HepG2 (cell line): ENCODE results near the gene ABCG8. TPM values are rescaled to one million over a fixed set of nuclear protein-coding genes. Genes with fewer than 3 reads are reported as not detected.

ENCODE experiments used
- BRD4 ChIP-seq: sonication (generic); formaldehyde crosslinking; IDR thresholded peaks from 2 replicates; pipeline ENCODE4 v1.4.0; 2020; ENCODE audit warnings: missing genetic modification reagents
- CBFB ChIP-seq: sonication (generic); formaldehyde crosslinking; IDR thresholded peaks from 2 replicates; pipeline ENCODE4 v1.4.0; 2020; ENCODE audit warnings: missing genetic modification reagents
- MTA1 ChIP-seq: sonication (generic); formaldehyde crosslinking; IDR thresholded peaks from 2 replicates; pipeline ENCODE4 v1.4.0; 2020; ENCODE audit warnings: missing genetic modification reagents, mild to moderate bottlenecking, borderline replicate concordance
- PATZ1 ChIP-seq: sonication (generic); formaldehyde crosslinking; IDR thresholded peaks from 2 replicates; pipeline ENCODE4 v1.4.0; 2020; ENCODE audit warnings: missing genetic modification reagents
- PAXIP1 ChIP-seq: sonication (generic); formaldehyde crosslinking; conservative IDR thresholded peaks from 2 replicates; pipeline ENCODE4 v1.4.0; 2020; ENCODE audit warnings: mild to moderate bottlenecking, missing genetic modification reagents, moderate library complexity
- PRDM15 ChIP-seq: sonication (generic); formaldehyde crosslinking; IDR thresholded peaks from 2 replicates; pipeline ENCODE4 v1.4.0; 2020; ENCODE audit warnings: missing genetic modification reagents
- REXO4 ChIP-seq: sonication (generic); formaldehyde crosslinking; IDR thresholded peaks from 2 replicates; pipeline ENCODE4 v1.8.0; 2022; ENCODE audit warnings: missing genetic modification reagents, mild to moderate bottlenecking, borderline replicate concordance
- STAT5B ChIP-seq: sonication (generic); formaldehyde crosslinking; IDR thresholded peaks from 2 replicates; pipeline ENCODE4 v1.4.0; 2020; ENCODE audit warnings: missing genetic modification reagents
- TBP ChIP-seq: sonication (generic); formaldehyde crosslinking; IDR thresholded peaks from 2 replicates; pipeline ENCODE4 v1.5.0; 2020; ENCODE audit warnings: missing genetic modification reagents
- TGIF2 ChIP-seq: IDR thresholded peaks from 2 replicates; pipeline ENCODE4 v1.6.1; 2016; ENCODE audit warnings: control low read depth, missing compliant biosample characterization
- ZBTB38 ChIP-seq: sonication (generic); formaldehyde crosslinking; IDR thresholded peaks from 2 replicates; pipeline ENCODE4 v1.5.1; 2020; ENCODE audit warnings: mild to moderate bottlenecking, missing genetic modification reagents
- polyA plus RNA-seq, 8 experiments: library from polyadenylated mRNA; depleted of rRNA in 3 of 8; stranded (reverse) in 7 of 8; unstranded in 1 of 8; fragments of >200 nt; fragmentation: Illumina TruSeq in 4 of 8; extraction: Trizol in 4 of 8; gene quantifications; 2 replicates each; pipeline versions ENCODE4 v1.2.1 to v1.2.3, GENCODE V29; 2011 to 2016; ENCODE audit warnings: low read depth in 4 of 8, missing spikeins in 1 of 8, mixed read lengths in 1 of 8; ENCODE audit not compliant: insufficient read depth in 1 of 8
- total RNA-seq, 5 experiments: library from RNA; depleted of rRNA; stranded (reverse); fragments of >200 nt; fragmentation: Illumina TruSeq; extraction: Trizol; gene quantifications; 2 replicates each; pipeline ENCODE4 v1.2.3, GENCODE V29; 2016; ENCODE audit warnings: low read depth in 1 of 5
- TF ChIP-seq, protein P1 (sequence below): sonication (generic); formaldehyde crosslinking; IDR thresholded peaks from 2 replicates; pipeline ENCODE4 v1.5.0; 2020; ENCODE audit warnings: mild to moderate bottlenecking, missing genetic modification reagents
- TF ChIP-seq, protein P2 (sequence below): sonication (generic); formaldehyde crosslinking; IDR thresholded peaks from 2 replicates; pipeline ENCODE4 v1.4.0; 2020; ENCODE audit warnings: missing genetic modification reagents

Gene ABCG8
- total and polyA plus RNA-seq, 2 of the 13 experiments (the other 11 are each of a cell fraction or from before 2014, with no cell fraction given) = 8.1 to 8.8 TPM

DNA sequence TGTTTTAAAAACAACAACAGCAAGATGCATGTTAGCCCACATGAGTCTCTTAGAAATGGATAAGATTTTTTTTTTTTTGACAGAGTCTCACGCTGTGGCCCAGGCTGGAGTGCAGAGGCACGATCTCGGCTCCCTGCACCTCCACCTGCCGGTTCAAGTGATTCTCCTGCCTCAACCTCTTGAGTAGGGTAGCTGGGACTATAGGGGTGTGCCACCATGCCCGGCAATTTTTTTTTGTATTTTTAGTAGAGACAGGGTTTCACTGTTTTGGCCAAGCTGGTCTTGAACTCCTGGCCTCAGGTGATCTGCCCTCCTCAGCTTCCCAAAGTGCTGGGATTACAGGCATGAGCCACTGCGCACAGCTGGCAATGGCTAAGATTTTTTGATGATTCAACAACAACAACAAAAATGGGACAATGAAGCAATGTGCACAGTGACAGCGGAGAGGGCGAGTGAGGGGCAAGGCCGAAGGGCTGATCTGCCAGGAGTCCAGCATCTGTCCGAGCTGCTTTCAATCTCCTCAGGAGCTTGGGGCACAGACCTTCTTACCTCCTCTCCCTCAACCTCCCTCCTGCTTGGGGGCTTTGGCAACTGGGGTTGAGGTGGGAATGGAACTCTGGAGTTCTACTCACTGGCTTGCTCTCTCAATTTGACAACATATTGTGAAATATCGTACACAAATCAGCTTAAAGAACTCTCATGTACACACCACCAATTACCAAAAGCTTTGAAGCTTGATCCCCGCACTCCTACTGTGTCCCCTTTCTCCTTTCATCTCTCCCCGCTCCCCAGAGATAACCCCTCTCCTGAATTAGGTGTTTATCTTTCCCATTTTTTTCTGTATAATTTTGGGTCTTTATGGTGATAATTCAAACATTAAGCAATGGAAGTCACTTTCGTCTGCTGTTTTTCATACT is 3.4 kb downstream of the ABCG8 start (continued):
- TF ChIP-seq PATZ1 (CRISPR knock-in tag) (peak; percentile 65), ZBTB38 (CRISPR knock-in tag) (no peak), PAXIP1 (CRISPR knock-in tag) (peak; percentile 87), MTA1 (CRISPR knock-in tag) (peak; percentile 47; the same call in 1 of the 2 replicates), STAT5B (CRISPR knock-in tag) (no peak), TBP (CRISPR knock-in tag) (no peak), TGIF2 (CRISPR knock-in tag) (peak; percentile 65; the same call in 1 of the 2 replicates), CBFB (CRISPR knock-in tag) (no peak), REXO4 (no peak), PRDM15 (no peak), BRD4 (0 out of 2 replicates have a peak, but pooled peaks have one; percentile 15)
- TF ChIP-seq, protein P1, sequence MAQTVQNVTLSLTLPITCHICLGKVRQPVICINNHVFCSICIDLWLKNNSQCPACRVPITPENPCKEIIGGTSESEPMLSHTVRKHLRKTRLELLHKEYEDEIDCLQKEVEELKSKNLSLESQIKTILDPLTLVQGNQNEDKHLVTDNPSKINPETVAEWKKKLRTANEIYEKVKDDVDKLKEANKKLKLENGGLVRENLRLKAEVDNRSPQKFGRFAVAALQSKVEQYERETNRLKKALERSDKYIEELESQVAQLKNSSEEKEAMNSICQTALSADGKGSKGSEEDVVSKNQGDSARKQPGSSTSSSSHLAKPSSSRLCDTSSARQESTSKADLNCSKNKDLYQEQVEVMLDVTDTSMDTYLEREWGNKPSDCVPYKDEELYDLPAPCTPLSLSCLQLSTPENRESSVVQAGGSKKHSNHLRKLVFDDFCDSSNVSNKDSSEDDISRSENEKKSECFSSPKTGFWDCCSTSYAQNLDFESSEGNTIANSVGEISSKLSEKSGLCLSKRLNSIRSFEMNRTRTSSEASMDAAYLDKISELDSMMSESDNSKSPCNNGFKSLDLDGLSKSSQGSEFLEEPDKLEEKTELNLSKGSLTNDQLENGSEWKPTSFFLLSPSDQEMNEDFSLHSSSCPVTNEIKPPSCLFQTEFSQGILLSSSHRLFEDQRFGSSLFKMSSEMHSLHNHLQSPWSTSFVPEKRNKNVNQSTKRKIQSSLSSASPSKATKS (CRISPR knock-in tag) = no peak
- TF ChIP-seq, protein P2, sequence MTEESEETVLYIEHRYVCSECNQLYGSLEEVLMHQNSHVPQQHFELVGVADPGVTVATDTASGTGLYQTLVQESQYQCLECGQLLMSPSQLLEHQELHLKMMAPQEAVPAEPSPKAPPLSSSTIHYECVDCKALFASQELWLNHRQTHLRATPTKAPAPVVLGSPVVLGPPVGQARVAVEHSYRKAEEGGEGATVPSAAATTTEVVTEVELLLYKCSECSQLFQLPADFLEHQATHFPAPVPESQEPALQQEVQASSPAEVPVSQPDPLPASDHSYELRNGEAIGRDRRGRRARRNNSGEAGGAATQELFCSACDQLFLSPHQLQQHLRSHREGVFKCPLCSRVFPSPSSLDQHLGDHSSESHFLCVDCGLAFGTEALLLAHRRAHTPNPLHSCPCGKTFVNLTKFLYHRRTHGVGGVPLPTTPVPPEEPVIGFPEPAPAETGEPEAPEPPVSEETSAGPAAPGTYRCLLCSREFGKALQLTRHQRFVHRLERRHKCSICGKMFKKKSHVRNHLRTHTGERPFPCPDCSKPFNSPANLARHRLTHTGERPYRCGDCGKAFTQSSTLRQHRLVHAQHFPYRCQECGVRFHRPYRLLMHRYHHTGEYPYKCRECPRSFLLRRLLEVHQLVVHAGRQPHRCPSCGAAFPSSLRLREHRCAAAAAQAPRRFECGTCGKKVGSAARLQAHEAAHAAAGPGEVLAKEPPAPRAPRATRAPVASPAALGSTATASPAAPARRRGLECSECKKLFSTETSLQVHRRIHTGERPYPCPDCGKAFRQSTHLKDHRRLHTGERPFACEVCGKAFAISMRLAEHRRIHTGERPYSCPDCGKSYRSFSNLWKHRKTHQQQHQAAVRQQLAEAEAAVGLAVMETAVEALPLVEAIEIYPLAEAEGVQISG (CRISPR knock-in tag) = no peak
